Stimulated activated CD8-positive, alpha-beta memory T cell treated with anti-CD3 and anti-CD28 coated beads, Interleukin-7, amount 100 ng/mL, for 24 hours (primary cell): ENCODE measurements around the gene STOX2.

Experiments
- DNase-seq: peaks from one replicate; pipeline ENCODE4 v3.0.0-alpha.2; 2020; ENCODE audit warnings: low read depth

Gene STOX2

GRCh38 chr4:183905081-183905592 is at the start of gene STOX2:
Gene STOX2, plus strand, starts transcription at chr4:183905307. Its CDS starts 1,484 bp downstream, at chr4:183906791.
- no peak for DNase-seq

GRCh38 chr4:183855323-183856190 is 49.5 kb upstream of the STOX2 start:
- DNase-seq: no peak

- no peak for DNase-seq
Measured at GRCh38 chr4:183857040-183857439, 48.1 kb upstream of the STOX2 start.

- no peak for DNase-seq
Measured at GRCh38 chr4:183858011-183858615, 47.0 kb upstream of the STOX2 start.

- DNase-seq: no peak
Measured at GRCh38 chr4:183860119-183860518, 45.0 kb upstream of the STOX2 start.

GRCh38 chr4:183860731-183861130 is 44.4 kb upstream of the STOX2 start:
- no peak for DNase-seq

- DNase-seq: no peak
Measured at GRCh38 chr4:183861426-183861825, 43.7 kb upstream of the STOX2 start.

- DNase-seq: no peak
Measured at GRCh38 chr4:183863155-183863825, 41.8 kb upstream of the STOX2 start.

- DNase-seq: no peak
Measured at GRCh38 chr4:183867247-183867646, 37.9 kb upstream of the STOX2 start.

GRCh38 chr4:183870997-183871396 is 34.1 kb upstream of the STOX2 start:
- DNase-seq: no peak

- no peak for DNase-seq
Measured at GRCh38 chr4:183871581-183871980, 33.5 kb upstream of the STOX2 start.

GRCh38 chr4:183872531-183872930 is 32.6 kb upstream of the STOX2 start:
- no peak for DNase-seq

GRCh38 chr4:183873409-183874185 is 31.5 kb upstream of the STOX2 start:
- no peak for DNase-seq

GRCh38 chr4:183875251-183875825 is 29.8 kb upstream of the STOX2 start:
- no peak for DNase-seq

GRCh38 chr4:183876268-183876934 is 28.7 kb upstream of the STOX2 start:
- DNase-seq: no peak

- DNase-seq: no peak
Measured at GRCh38 chr4:183878251-183878970, 26.7 kb upstream of the STOX2 start.

- no peak for DNase-seq
Measured at GRCh38 chr4:183885205-183885720, 19.8 kb upstream of the STOX2 start.

- DNase-seq: no peak
Measured at GRCh38 chr4:183887351-183887750, 17.8 kb upstream of the STOX2 start.

- no peak for DNase-seq
Measured at GRCh38 chr4:183888564-183888963, 16.5 kb upstream of the STOX2 start.

GRCh38 chr4:183889190-183889589 is 15.9 kb upstream of the STOX2 start:
- no peak for DNase-seq
